SK-N-SH (cell line): ENCODE data around the gene DPEP1. TPM values are rescaled to one million over a fixed set of nuclear protein-coding genes. Genes with fewer than 3 reads are reported as not detected.
"Not testable (repeated sequence)": the region's sequence is repeated elsewhere in the genome, so short reads cannot be mapped to it uniquely, and the experiment has no call there.

Experiments used
- CTCF ChIA-PET: fragments of 300-600, 350-600 bp; formaldehyde crosslinking; extraction: SDS; loops from one replicate; lab custom pipeline; 2021; lab: Yijun Ruan, JAX
- POLR2A ChIA-PET: fragments of 350-600 bp; sonication (Branson Sonifier 250); formaldehyde crosslinking; extraction: SDS; loops from one replicate; lab custom pipeline; 2020; ENCODE audit warnings: antibody characterized with exemption, inconsistent platforms; lab: Yijun Ruan, JAX
- DNase-seq: peaks from one replicate; pipeline ENCODE4 v3.0.0; 2012
- H2AFZ ChIP-seq: fragments of 200-600 bp; sonication (generic); 2 replicates; pipeline ENCODE4 v1.8.1; 2016; ENCODE audit warnings: antibody characterized with exemption, mild to moderate bottlenecking, low read depth
- H3F3A ChIP-seq: fragments of 200-600 bp; sonication (generic); replicated peaks from 2 replicates; pipeline ENCODE3; 2016; ENCODE audit warnings: antibody characterized with exemption, mild to moderate bottlenecking; ENCODE audit not compliant: insufficient read depth
- H3K27ac ChIP-seq, 2 experiments: fragments of 200-500 bp in 1 of 2; fragments of 200-600 bp in 1 of 2; sonication (Bioruptor generic) in 1 of 2; sonication (generic), shearing (Covaris generic) in 1 of 2; 2 replicates each; pipeline versions ENCODE4 v1.5.1 to v1.6.1; 2014 to 2016; ENCODE audit warnings: low read depth in 2 of 2, inconsistent platforms in 1 of 2, low read length in 1 of 2, mild to moderate bottlenecking in 1 of 2, mixed read lengths in 1 of 2
- H3K27me3 ChIP-seq: fragments of 200-600 bp; sonication (generic), shearing (Covaris generic); 2 replicates; pipeline ENCODE4 v1.6.1; 2016; ENCODE audit warnings: mixed run types; ENCODE audit not compliant: insufficient read depth
- H3K36me3 ChIP-seq, 2 experiments: fragments of 200-500 bp in 1 of 2; fragments of 200-600 bp in 1 of 2; sonication (Bioruptor generic) in 1 of 2; sonication (generic) in 1 of 2; replicated peaks in 1 of 2; 2 replicates each; pipeline versions ENCODE3 to v1.5.1; 2014 to 2016; ENCODE audit warnings: low read length in 1 of 2, mild to moderate bottlenecking in 1 of 2; ENCODE audit not compliant: insufficient read depth in 2 of 2, control insufficient read depth in 1 of 2
- H3K4me1 ChIP-seq, 2 experiments: fragments of 200-500 bp in 1 of 2; fragments of 200-600 bp in 1 of 2; sonication (Bioruptor generic) in 1 of 2; sonication (generic), shearing (Covaris generic) in 1 of 2; 2 replicates each; pipeline versions ENCODE4 v1.5.1 to v1.6.1; 2014 to 2016; ENCODE audit warnings: low read depth in 1 of 2, low read length in 1 of 2, mixed run types in 1 of 2; ENCODE audit not compliant: insufficient read depth in 2 of 2, control insufficient read depth in 1 of 2
- H3K4me2 ChIP-seq: fragments of 200-600 bp; sonication (generic), shearing (Covaris generic); 2 replicates; pipeline ENCODE4 v1.6.1; 2017; ENCODE audit warnings: mixed run types
- H3K4me3 ChIP-seq, 2 experiments: fragments of 200-500 bp in 1 of 2; fragments of 200-600 bp in 1 of 2; sonication (Bioruptor generic) in 1 of 2; sonication (generic), shearing (Covaris generic) in 1 of 2; 2 replicates each; pipeline versions ENCODE4 v1.5.1 to v1.8.1; 2014 to 2016; ENCODE audit warnings: low read depth in 2 of 2, inconsistent platforms in 1 of 2, low read length in 1 of 2, mild to moderate bottlenecking in 1 of 2, mixed read lengths in 1 of 2, moderate library complexity in 1 of 2
- H3K79me2 ChIP-seq: fragments of 200-600 bp; sonication (generic); 2 replicates; pipeline ENCODE4 v1.8.1; 2017; ENCODE audit warnings: mild to moderate bottlenecking; ENCODE audit not compliant: insufficient read depth
- H3K9ac ChIP-seq: fragments of 200-600 bp; sonication (generic); 2 replicates; pipeline ENCODE4 v1.6.1; 2017; ENCODE audit warnings: mixed run types
- H3K9me2 ChIP-seq: fragments of 200-600 bp; sonication (generic); 2 replicates; pipeline ENCODE4 v1.6.1; 2017; ENCODE audit warnings: mixed run types
- H3K9me3 ChIP-seq: fragments of 200-600 bp; sonication (generic); 2 replicates; pipeline ENCODE4 v1.6.1; 2017; ENCODE audit warnings: mixed run types, mild to moderate bottlenecking, moderate library complexity
- H4K20me1 ChIP-seq: fragments of 200-600 bp; sonication (generic); 2 replicates; pipeline ENCODE4 v1.6.1; 2017; ENCODE audit warnings: mild to moderate bottlenecking, mixed run types; ENCODE audit not compliant: insufficient read depth
- CHD2 ChIP-seq: fragments of 150-350 bp; IDR thresholded peaks from 2 replicates; pipeline ENCODE4 v1.6.1; 2018; ENCODE audit warnings: low read length; ENCODE audit not compliant: partially characterized antibody
- CTCF ChIP-seq: fragments of 200-600 bp; sonication (generic); IDR thresholded peaks from 2 replicates; pipeline ENCODE4 v1.6.1; 2017; ENCODE audit warnings: antibody characterized with exemption, mild to moderate bottlenecking, moderate library complexity
- EP300 ChIP-seq, 2 experiments: IDR thresholded peaks; 2 replicates each; pipeline versions ENCODE4 v1.4.0 to v1.6.1; 2012; ENCODE audit warnings: borderline replicate concordance in 1 of 2, low read depth in 1 of 2, low read length in 1 of 2
- EZH2phosphoT487 ChIP-seq: fragments of 200-600 bp; sonication (generic); IDR thresholded peaks from 2 replicates; pipeline ENCODE4 v1.6.1; 2017; ENCODE audit warnings: low read depth, mixed run types, mild to moderate bottlenecking, antibody characterized with exemption, moderate library complexity, borderline replicate concordance
- FOXM1 ChIP-seq: IDR thresholded peaks from 2 replicates; pipeline ENCODE4 v1.4.0; 2012; ENCODE audit warnings: low read depth, mild to moderate bottlenecking
- GABPA ChIP-seq: IDR thresholded peaks from 2 replicates; pipeline ENCODE4 v1.4.0; 2012; ENCODE audit warnings: low read depth, mild to moderate bottlenecking
- IRF3 ChIP-seq: fragments of 150-350 bp; IDR thresholded peaks from 2 replicates; pipeline ENCODE4 v1.6.1; 2016; ENCODE audit warnings: mild to moderate bottlenecking, low read depth, low read length
- NFIC ChIP-seq: IDR thresholded peaks from 2 replicates; pipeline ENCODE4 v1.4.0; 2012; ENCODE audit warnings: borderline replicate concordance
- NRF1 ChIP-seq: IDR thresholded peaks from 2 replicates; pipeline ENCODE4 v1.6.1; 2012; ENCODE audit warnings: low read depth, mild to moderate bottlenecking, low read length
- RAD21 ChIP-seq: IDR thresholded peaks from 2 replicates; pipeline ENCODE4 v1.6.1; 2012; ENCODE audit warnings: mild to moderate bottlenecking, low read length
- RXRA ChIP-seq: IDR thresholded peaks from 2 replicates; pipeline ENCODE4 v1.4.0; 2012; ENCODE audit warnings: low read depth, mild to moderate bottlenecking, borderline replicate concordance
- SMC3 ChIP-seq: IDR thresholded peaks from 2 replicates; pipeline ENCODE4 v1.6.1; 2012; ENCODE audit warnings: low read depth, low read length, improper control_type of control experiment
- YY1 ChIP-seq: IDR thresholded peaks from 2 replicates; pipeline ENCODE4 v1.4.0; 2012; ENCODE audit warnings: low read depth, mild to moderate bottlenecking
- WGBS: methylation state at CpG from one replicate; pipeline ENCODE4 v1.1.6; 2017; ENCODE audit warnings: low lambda C conversion rate; 5-methylcytosine and 5-hydroxymethylcytosine counted together
- polyA plus RNA-seq, 3 experiments: library from polyadenylated mRNA; depleted of rRNA; stranded (reverse); fragments of >200 nt; gene quantifications; 2 replicates each; pipeline ENCODE4 v1.2.3, GENCODE V29; 2012

DPEP1 gene
- polyA plus RNA-seq, 1 of the 3 experiments (the other 2 are of a cell fraction): 0.05 TPM

- TF ChIP-seq FOXM1 (no peak), GABPA (no peak), IRF3 (no peak), YY1 (no peak), CHD2 (no peak), NFIC (no peak), NRF1 (no peak), EP300 (IDR thresholded peaks at IDR 0.05; ENCODE audit: borderline replicate concordance in 1 of 2, low read depth in 1 of 2, low read length in 1 of 2) (no peak), RXRA (no peak), EZH2phosphoT487 (no peak)
Observed at GRCh38 chr16:89661215-89661614, 47.8 kb downstream of the DPEP1 start (continued).

GRCh38 chr16:89664238-89664637 is 50.8 kb downstream of the DPEP1 start:
- H3F3A ChIP-seq, H3K9me2 ChIP-seq, H2AFZ ChIP-seq, H3K27ac ChIP-seq, H3K27me3 ChIP-seq, H3K9me3 ChIP-seq, H3K4me3 ChIP-seq, H3K4me2 ChIP-seq, DNase-seq, H4K20me1 ChIP-seq, POLR2A ChIA-PET, H3K9ac ChIP-seq, H3K4me1 ChIP-seq, CTCF ChIA-PET: not testable (repeated sequence)
- peaks cover 11 to 28% of the 10 kb centered on the region in 2 experiments for H3K36me3 ChIP-seq
- WGBS: 84% methylated on average over 11 of the region's 11 CpGs
- H3K79me2 ChIP-seq: peaks cover 18% of the 10 kb centered on the region; the same call in 1 of the 2 replicates

- H3K4me1 ChIP-seq, H3F3A ChIP-seq, H3K27me3 ChIP-seq, H3K4me3 ChIP-seq, H3K4me2 ChIP-seq, H4K20me1 ChIP-seq, H3K27ac ChIP-seq, POLR2A ChIA-PET, H3K9ac ChIP-seq, H3K9me3 ChIP-seq, H3K79me2 ChIP-seq, H3K9me2 ChIP-seq, H2AFZ ChIP-seq, DNase-seq: not testable (repeated sequence)
- H3K36me3 ChIP-seq: peaks cover 0 to 10% of the 10 kb centered on the region in 2 experiments
- peak; percentile 42 for TF ChIP-seq CTCF
- peak; percentile 37; the same call in 1 of the 2 replicates for TF ChIP-seq SMC3
- peak; percentile 60 for TF ChIP-seq RAD21
- 42% methylated on average over 1 of the region's 7 CpGs for WGBS
- CTCF ChIA-PET: interaction anchor here (0.8 to 2.5 kb wide), 4 partner anchors 8 to 103 kb away, joined by 3 to 8 read pairs (median 5); partner anchors contain the start of genes CHMP1A and SPATA33
Observed at GRCh38 chr16:89667000-89667399, 53.6 kb downstream of the DPEP1 start.
